ENCODE measurements around the gene HNRNPLL.
A peak's percentile ranks its signal among the peaks of the same experiment; 100 is the strongest.

HNRNPLL gene

GRCh38 chr2:38592951-38593350 is 9.8 kb downstream of the HNRNPLL start:
- no peak for DNase-seq (ENCODE audit: low read depth)

- DNase-seq (ENCODE audit: low read depth): no peak
These were observed 11.6 kb downstream of the HNRNPLL start for GRCh38 chr2:38591152-38591551.

- DNase-seq (ENCODE audit: low read depth): no peak
These were observed 12.7 kb downstream of the HNRNPLL start for GRCh38 chr2:38590053-38590452.

GRCh38 chr2:38586931-38587330 is 15.8 kb downstream of the HNRNPLL start:
- no peak for DNase-seq (ENCODE audit: low read depth)

DNA sequence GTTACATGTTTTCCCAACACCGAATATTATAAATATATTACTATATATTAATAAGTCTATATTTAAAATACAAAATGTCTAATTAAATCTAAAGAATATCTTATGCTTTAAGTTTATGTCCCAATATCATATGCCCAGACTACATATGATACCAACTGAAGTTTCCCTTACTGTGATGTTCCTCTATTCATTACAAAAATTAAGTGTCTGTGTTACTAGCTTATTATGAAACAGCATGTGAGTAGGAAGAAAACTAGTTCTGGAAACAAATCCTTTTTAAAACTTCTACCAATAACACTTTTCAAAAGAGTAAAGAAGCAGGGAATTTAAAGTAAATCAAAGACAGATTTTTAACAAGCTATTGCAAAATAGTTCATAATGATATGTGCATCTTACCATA is 17.8 kb downstream of the HNRNPLL start:
- no peak for DNase-seq (ENCODE audit: low read depth)

DNA sequence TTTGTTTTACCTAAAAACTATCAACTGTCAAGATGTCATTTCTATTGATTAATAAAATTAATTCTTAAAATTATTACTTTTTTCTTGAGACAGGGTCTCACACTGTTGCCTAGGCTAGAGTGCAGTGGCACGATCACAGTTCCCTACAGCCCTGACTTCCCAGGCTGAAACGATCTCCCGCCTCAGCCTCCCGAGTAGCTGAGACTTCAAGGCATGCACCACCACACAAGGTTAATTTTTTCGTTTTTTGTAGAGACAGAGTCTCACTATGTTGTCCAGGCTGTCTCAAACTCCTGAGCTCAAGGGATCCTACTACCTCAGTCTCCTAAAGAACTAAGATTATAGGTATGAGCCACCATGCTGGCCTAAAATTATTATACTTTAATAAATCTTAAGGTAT is 18.7 kb downstream of the HNRNPLL start:
- no peak for DNase-seq (ENCODE audit: low read depth)

DNA sequence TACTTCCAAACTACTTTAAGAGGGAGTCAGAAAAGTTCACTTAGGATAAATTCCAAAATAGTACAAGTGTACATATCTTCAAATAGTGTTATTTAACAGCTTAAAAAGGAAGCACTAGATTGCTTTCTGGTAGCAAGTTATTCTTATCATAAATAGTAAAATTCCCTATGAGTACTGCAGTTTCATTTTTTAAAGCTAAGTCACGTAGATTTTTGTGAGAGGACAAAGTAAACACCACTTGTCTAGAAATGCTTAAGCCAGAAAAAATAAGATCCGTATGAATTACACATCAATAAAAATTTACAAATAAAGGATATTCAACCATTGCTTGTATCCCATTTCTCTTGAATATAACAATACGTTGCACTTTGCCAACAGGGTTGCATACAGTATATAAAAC is 19.2 kb downstream of the HNRNPLL start:
- no peak for DNase-seq (ENCODE audit: low read depth)

- no peak for DNase-seq (ENCODE audit: low read depth)
These were observed 21.3 kb downstream of the HNRNPLL start for GRCh38 chr2:38581193-38582147.

DNA sequence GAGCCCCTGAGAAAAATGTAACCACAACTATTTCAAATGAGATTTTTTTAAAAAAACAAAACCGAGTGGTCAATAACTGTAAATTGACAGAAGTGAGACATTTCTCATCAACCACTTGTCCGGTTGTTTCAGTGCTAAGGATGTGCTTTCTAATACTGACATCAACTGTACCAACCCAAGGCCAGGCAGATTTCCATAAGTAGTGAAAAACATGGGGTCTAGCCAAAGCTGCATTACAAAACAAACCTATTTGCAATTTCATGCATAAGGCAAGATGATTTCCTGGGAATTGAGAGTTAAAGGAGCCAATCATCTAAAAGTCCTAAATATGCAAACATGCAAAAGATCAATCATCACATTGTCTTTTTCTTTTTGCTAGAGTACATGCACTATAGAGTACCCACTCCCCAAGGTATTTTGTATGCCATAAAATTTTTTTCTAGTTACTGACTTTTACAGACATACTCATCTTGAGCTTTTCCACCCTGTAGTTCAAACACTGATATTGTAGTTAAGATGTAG is 22.6 kb downstream of the HNRNPLL start:
- no peak for DNase-seq (ENCODE audit: low read depth)

GRCh38 chr2:38578832-38579231 is 23.9 kb downstream of the HNRNPLL start:
- no peak for DNase-seq (ENCODE audit: low read depth)

DNA sequence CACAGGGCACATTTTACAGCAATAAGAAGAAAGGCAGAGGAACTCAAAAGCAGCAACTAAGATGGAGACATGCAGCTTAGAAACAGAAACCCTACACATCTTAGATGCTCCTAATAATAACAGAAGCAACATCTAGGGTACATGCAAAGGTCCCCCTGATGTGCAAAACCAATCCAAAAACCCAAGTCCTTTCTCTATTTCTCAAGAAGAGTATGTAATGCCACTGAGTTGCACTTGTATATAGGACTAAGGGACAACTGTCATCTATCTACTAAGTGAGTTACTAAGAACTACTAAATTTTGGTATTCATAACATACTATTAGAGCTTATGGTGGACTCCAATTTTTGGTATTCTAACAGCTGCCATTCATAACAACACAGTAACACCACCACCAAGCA is 28.4 kb downstream of the HNRNPLL start:
- DNase-seq (ENCODE audit: low read depth): no peak

DNA sequence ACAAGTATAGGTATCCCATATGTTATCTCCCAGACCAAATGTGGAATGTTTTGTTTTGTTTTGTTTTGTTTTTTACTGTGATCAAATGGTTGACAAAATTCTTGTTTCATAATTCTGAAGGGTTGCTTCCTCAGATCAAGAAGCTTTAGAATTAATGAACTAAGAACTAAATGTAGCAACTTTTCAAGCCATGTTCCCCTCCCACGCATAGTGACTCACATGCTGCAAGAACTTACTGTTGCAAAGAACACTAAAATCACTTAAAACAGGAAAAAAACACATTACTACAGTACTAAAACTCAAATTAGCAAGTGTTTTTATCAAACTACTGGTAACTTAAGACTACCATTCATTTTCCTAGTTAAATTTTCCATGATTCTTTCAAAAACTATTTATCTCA is 30.6 kb downstream of the HNRNPLL start:
- peak; percentile 47 for DNase-seq (ENCODE audit: low read depth)

DNA sequence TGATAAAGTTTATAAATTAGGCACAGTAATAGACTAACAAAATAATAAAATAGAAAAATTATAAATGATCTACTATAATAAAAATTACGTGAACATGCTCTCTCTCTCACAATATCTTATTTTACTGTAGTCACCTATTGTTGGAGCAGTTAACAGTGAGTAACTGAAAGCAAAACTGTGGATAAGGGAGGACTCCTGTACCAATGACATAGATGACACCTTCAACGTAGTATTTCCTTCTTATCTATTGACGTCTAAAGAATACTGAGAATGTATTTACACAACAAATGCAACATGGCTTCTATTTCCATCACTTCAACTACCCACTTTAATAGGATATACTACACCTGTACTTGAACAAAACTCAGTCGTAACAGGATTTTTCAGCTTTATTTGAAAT is 31.5 kb downstream of the HNRNPLL start:
- DNase-seq (ENCODE audit: low read depth): no peak

DNA sequence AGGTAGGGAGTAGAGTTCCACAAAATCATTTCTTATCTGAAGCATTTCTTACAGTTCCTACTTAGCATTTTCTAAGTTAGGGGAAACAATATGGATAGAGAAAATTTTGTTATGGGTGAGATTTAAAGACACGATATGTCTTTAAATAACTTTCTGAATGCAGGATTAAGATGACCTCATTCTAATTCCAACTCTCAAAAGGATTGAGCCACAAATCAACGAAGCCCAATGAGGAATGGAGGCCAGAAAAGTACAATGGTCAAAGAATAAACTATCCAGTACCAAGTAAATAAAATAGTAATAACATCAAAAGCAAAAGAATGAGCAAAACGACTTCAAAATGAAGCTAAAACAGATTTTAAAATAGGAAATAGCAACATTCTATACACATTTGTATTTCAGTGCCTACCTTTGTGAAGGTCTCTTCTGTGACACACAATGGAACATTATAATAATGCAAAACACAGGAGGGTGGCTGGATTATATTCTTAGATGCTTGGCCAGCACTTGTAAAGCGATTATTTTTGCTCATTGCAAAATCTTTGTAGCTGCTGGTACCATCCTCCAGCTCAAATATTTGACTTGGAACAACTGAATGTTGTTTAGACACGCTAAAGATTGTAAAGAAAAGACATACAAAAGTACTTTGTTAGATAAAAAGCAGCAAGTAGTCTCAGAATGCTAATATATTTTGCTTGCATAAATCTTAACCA is 33.8 kb downstream of the HNRNPLL start:
- DNase-seq (ENCODE audit: low read depth): no peak

GRCh38 chr2:38565333-38565732 is 37.4 kb downstream of the HNRNPLL start:
- DNase-seq (ENCODE audit: low read depth): no peak

- DNase-seq (ENCODE audit: low read depth): no peak
These were observed 41.0 kb downstream of the HNRNPLL start for GRCh38 chr2:38561691-38562090.

DNA sequence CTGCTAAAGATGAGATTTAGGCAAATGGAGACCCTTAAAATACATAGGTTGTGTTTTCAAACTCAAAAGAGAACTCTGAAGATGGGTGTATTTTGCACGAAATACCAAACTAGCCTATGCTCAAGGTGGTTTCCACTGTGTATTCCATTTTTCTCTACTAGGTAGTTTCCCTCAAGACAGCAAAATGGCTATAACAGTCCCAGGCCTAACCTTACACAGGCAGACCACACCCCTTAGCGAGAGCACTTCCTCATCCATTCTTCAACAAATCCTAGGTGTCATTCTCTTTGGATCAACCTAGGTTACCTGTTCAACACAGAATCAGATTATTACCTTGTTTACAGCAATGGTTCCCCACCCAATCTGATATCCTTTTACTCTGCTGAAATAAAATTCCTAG is 42.6 kb downstream of the HNRNPLL start:
- no peak for DNase-seq (ENCODE audit: low read depth)

- no peak for DNase-seq (ENCODE audit: low read depth)
These were observed 44.7 kb downstream of the HNRNPLL start for GRCh38 chr2:38557981-38558380.

- no peak for DNase-seq (ENCODE audit: low read depth)
These were observed 45.5 kb downstream of the HNRNPLL start for GRCh38 chr2:38557217-38557616.

DNA sequence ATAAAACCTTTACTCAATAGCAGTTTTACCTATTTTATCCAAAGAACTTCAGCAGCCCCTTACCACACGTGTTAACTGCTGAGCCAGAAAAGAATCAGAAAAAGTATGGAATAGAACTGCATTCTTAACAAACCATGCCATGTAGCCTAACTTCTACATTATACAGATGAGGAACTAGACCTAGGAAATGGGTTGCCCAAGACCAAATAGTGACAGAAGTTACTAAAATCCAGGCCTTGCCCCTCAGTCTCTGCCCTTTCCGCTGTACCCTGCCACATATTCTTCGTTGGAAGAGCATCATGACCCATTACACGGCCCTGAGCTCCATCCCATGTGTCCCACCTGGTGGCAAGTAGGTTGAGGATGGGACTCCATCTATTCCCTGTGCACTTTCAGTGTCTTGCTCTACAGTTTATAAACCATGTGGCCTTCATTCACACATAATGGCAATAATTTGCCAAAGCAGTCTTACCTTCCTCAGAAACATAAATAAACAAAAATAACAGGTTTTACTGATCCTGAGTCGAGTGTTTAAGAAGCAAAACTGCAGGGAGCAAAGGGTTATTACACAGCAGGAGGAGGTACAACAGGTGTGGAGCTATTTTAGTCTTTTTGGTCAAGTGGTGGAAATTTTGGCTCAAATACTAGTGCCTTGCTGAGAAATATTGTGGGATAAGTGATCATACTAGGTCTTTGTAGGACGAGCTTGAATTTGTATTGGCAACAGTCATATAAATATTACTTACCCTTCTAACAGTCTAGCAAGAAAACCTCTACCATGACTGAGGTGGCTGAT is 46.5 kb downstream of the HNRNPLL start:
- no peak for DNase-seq (ENCODE audit: low read depth)

- no peak for DNase-seq (ENCODE audit: low read depth)
These were observed 47.6 kb downstream of the HNRNPLL start for GRCh38 chr2:38554973-38555595.

- no peak for DNase-seq (ENCODE audit: low read depth)
These were observed 49.2 kb downstream of the HNRNPLL start for GRCh38 chr2:38553554-38553953.

Data from stimulated activated CD4-positive, alpha-beta T cell treated with anti-CD3 and anti-CD28 coated beads, Interleukin-2, amount 100 ng/mL, for 4 hours (primary cell).